Suprapubic skin (tissue), 3 donors: ENCODE measurements around the gene TMEM9B.
"Not testable (repeated sequence)": the region's sequence is repeated elsewhere in the genome, so short reads cannot be mapped to it uniquely, and the experiment has no call there.

Experiments used
- POLR2AphosphoS5 ChIP-seq, 3 donors: sonication (generic); formaldehyde crosslinking; IDR thresholded peaks; one replicate each; pipeline ENCODE4 v1.6.1; 2017; ENCODE audit warnings: antibody characterized with exemption in 3 of 3
- TF ChIP-seq, protein P1 (sequence below), 2 donors: fragments of 200-600 bp in 1 of 2; fragments of 450-650 bp in 1 of 2; sonication (generic) in 1 of 2; IDR thresholded peaks; one replicate each; pipeline ENCODE4 v1.5.1; 2016 to 2019; ENCODE audit warnings: antibody characterized with exemption in 2 of 2, mild to moderate bottlenecking in 1 of 2, moderate library complexity in 1 of 2

DNA sequence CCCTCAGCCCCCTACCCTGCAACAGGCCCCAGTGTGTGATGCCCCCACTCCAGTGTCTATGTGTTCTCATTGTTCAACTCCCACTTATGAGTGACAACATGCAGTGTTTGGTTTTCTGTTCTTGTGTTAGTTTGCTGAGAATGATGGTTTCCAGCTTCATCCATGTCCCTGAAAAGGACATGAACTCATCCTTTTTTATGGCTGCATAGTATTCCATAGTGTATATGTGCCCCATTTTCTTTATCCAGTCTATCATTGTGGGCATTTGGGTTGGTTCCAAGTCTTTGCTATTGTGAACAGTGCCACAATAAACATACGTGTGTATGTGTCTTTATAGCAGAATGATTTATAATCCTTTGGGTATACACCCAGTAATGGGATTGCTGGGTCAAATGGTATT lies 45.3 kb upstream of the TMEM9B start:
- TF ChIP-seq, protein P1, sequence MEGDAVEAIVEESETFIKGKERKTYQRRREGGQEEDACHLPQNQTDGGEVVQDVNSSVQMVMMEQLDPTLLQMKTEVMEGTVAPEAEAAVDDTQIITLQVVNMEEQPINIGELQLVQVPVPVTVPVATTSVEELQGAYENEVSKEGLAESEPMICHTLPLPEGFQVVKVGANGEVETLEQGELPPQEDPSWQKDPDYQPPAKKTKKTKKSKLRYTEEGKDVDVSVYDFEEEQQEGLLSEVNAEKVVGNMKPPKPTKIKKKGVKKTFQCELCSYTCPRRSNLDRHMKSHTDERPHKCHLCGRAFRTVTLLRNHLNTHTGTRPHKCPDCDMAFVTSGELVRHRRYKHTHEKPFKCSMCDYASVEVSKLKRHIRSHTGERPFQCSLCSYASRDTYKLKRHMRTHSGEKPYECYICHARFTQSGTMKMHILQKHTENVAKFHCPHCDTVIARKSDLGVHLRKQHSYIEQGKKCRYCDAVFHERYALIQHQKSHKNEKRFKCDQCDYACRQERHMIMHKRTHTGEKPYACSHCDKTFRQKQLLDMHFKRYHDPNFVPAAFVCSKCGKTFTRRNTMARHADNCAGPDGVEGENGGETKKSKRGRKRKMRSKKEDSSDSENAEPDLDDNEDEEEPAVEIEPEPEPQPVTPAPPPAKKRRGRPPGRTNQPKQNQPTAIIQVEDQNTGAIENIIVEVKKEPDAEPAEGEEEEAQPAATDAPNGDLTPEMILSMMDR (IDR thresholded peaks at IDR 0.05): not testable (repeated sequence)
- not testable (repeated sequence) for TF ChIP-seq POLR2AphosphoS5 (IDR thresholded peaks at IDR 0.05)
